C4-2B (cell line): Measurements from ENCODE around the gene SLC35E2B.
"Not testable (repeated sequence)": the region's sequence is repeated elsewhere in the genome, so short reads cannot be mapped to it uniquely, and the experiment has no call there.

ENCODE experiments used
- H3K27ac ChIP-seq: fragments of 450-650 bp; 2 replicates; pipeline ENCODE4 v1.5.1; 2017
- CTCF ChIP-seq: fragments of 450-650 bp; conservative IDR thresholded peaks from 2 replicates; pipeline ENCODE4 v1.5.1; 2017; ENCODE audit warnings: mild to moderate bottlenecking
- ZFX ChIP-seq: fragments of 450-650 bp; IDR thresholded peaks from 2 replicates; pipeline ENCODE4 v1.6.1; 2017

SLC35E2B gene

GRCh38 chr1:1669468-1670440, 22.8 kb downstream of the SLC35E2B start:
- TF ChIP-seq CTCF (no peak), ZFX (no peak)
- H3K27ac ChIP-seq: no peak overlapping the region

GRCh38 chr1:1666526-1666925, 26.1 kb downstream of the SLC35E2B start:
- TF ChIP-seq ZFX (no peak), CTCF (no peak)
- no peak overlapping the region for H3K27ac ChIP-seq

GRCh38 chr1:1665815-1666251, 26.8 kb downstream of the SLC35E2B start:
- peak; percentile 77 for TF ChIP-seq CTCF
- TF ChIP-seq ZFX: no peak
- no peak overlapping the region for H3K27ac ChIP-seq

- TF ChIP-seq CTCF (no peak), ZFX (no peak)
- no peak overlapping the region for H3K27ac ChIP-seq
Observed at GRCh38 chr1:1664941-1665814, 27.4 kb downstream of the SLC35E2B start.

- H3K27ac ChIP-seq: not testable (repeated sequence)
Observed at GRCh38 chr1:1664318-1664717, 28.3 kb downstream of the SLC35E2B start.

- H3K27ac ChIP-seq: not testable (repeated sequence)
Observed at GRCh38 chr1:1662830-1663560, 29.6 kb downstream of the SLC35E2B start.

GRCh38 chr1:1662392-1662791, 30.2 kb downstream of the SLC35E2B start:
- not testable (repeated sequence) for H3K27ac ChIP-seq

GRCh38 chr1:1658583-1659549, 33.7 kb downstream of the SLC35E2B start, which contains the start of gene CDK11B:
TSS of gene CDK11B (minus strand) at chr1:1659004. CDS start at chr1:1657485, 1,519 bp downstream.
- TF ChIP-seq CTCF (peak; percentile 66; the same call in 1 of the 2 replicates), ZFX (peak; percentile 30; the same call in 1 of the 2 replicates)
- peak within 1 kb of the TSS; percentile 97 for H3K27ac ChIP-seq

- not testable (repeated sequence) for H3K27ac ChIP-seq
Observed at GRCh38 chr1:1648265-1648664, 44.3 kb downstream of the SLC35E2B start.

GRCh38 chr1:1647567-1648241, 44.9 kb downstream of the SLC35E2B start:
- H3K27ac ChIP-seq: not testable (repeated sequence)

- not testable (repeated sequence) for H3K27ac ChIP-seq
Observed at GRCh38 chr1:1646326-1646725, 46.3 kb downstream of the SLC35E2B start.
